Fibroblast of skin of back (primary cell): ENCODE measurements around the gene PDZRN3.
A peak's percentile ranks its signal among the peaks of the same experiment; 100 is the strongest.

ENCODE experiments used
- DNase-seq: peaks from one replicate; pipeline ENCODE4 v3.0.0-alpha.2; 2013

PDZRN3 gene

GRCh38 chr3:73622091-73622805, 2.5 kb downstream of the PDZRN3 start:
- no peak for DNase-seq

GRCh38 chr3:73621388-73621787, 3.4 kb downstream of the PDZRN3 start:
- no peak for DNase-seq

- DNase-seq, result peak; percentile 67
These were observed 6.3 kb downstream of the PDZRN3 start for GRCh38 chr3:73618461-73618860.

GRCh38 chr3:73616056-73616455, 8.7 kb downstream of the PDZRN3 start:
- DNase-seq, result no peak

- peak; percentile 59 for DNase-seq
These were observed 10.3 kb downstream of the PDZRN3 start for GRCh38 chr3:73614419-73614818.

GRCh38 chr3:73611176-73611575, 13.6 kb downstream of the PDZRN3 start:
- peak; percentile 80 for DNase-seq

GRCh38 chr3:73610493-73610892, 14.2 kb downstream of the PDZRN3 start:
- no peak for DNase-seq

GRCh38 chr3:73609655-73610054, 15.1 kb downstream of the PDZRN3 start:
- DNase-seq, result no peak

- no peak for DNase-seq
These were observed 15.5 kb downstream of the PDZRN3 start for GRCh38 chr3:73609315-73609641.

- no peak for DNase-seq
These were observed 16.1 kb downstream of the PDZRN3 start for GRCh38 chr3:73608456-73609314.

- no peak for DNase-seq
These were observed 18.9 kb downstream of the PDZRN3 start for GRCh38 chr3:73605861-73606260.

- DNase-seq, result peak; percentile 71
These were observed 19.3 kb downstream of the PDZRN3 start for GRCh38 chr3:73605412-73605811.

- DNase-seq, result peak; percentile 42
These were observed 20.3 kb downstream of the PDZRN3 start for GRCh38 chr3:73604451-73604850.

- peak; percentile 95 for DNase-seq
These were observed 21.0 kb downstream of the PDZRN3 start for GRCh38 chr3:73603762-73604171.

GRCh38 chr3:73602170-73602569, 22.6 kb downstream of the PDZRN3 start:
- peak; percentile 99 for DNase-seq

GRCh38 chr3:73601481-73601880, 23.3 kb downstream of the PDZRN3 start:
- no peak for DNase-seq

GRCh38 chr3:73601011-73601410, 23.7 kb downstream of the PDZRN3 start:
- DNase-seq, result peak; percentile 54

GRCh38 chr3:73600293-73600938, 24.3 kb downstream of the PDZRN3 start:
- DNase-seq, result peak; percentile 60

- no peak for DNase-seq
These were observed 25.1 kb downstream of the PDZRN3 start for GRCh38 chr3:73599605-73600004.

- DNase-seq, result no peak
These were observed 27.3 kb downstream of the PDZRN3 start for GRCh38 chr3:73597476-73597875.

GRCh38 chr3:73592154-73593144, 32.3 kb downstream of the PDZRN3 start:
- DNase-seq, result no peak

- no peak for DNase-seq
These were observed 33.4 kb downstream of the PDZRN3 start for GRCh38 chr3:73591286-73591800.
